Forelimb muscle (tissue), 1 donor: Measurements from ENCODE around the gene SULT2B1. TPM values are rescaled to one million over a fixed set of nuclear protein-coding genes. Genes with fewer than 3 reads are reported as not detected.

Experiments
- DNase-seq: peaks from one replicate; pipeline ENCODE4 v3.0.0-alpha.2; 2013; ENCODE audit warnings: low read depth
- polyA plus RNA-seq: library from polyadenylated mRNA; unstranded; fragments of 120-200 nt; gene quantifications from one replicate; pipeline ENCODE4 v1.2.1, GENCODE V29; 2013; ENCODE audit not compliant: insufficient read length

Gene SULT2B1
- polyA plus RNA-seq, 1 donor, result 0.10 TPM

- no peak for DNase-seq
Observed at GRCh38 chr19:48600679-48601417, 48.9 kb downstream of the SULT2B1 start.

- no peak for DNase-seq
Observed at GRCh38 chr19:48603001-48603400, 51.0 kb downstream of the SULT2B1 start.

GRCh38 chr19:48603449-48603848 lies 51.5 kb downstream of the SULT2B1 start:
- no peak for DNase-seq

DNA sequence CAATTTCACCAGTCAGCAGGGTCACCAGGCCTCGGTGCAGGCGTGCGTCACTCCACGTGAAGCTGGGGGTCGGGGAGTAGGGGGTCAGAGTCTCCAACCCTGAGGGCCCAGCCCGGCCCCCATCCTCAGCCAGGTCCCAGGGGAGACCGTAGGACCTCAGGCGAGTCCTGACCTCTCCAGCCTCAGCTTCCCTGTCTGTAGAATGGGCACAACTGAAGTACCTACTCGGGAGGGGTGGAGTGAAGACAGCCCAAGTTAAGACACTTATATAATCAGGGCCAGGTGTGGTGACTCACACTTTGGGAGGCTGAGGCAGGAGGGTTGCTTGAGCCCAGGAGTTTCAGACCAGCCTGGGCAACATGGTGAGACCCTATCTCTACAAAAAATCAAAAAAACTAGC lies 51.9 kb downstream of the SULT2B1 start:
- DNase-seq, result no peak

GRCh38 chr19:48606463-48607358 lies 54.7 kb downstream of the SULT2B1 start, which contains the start of gene SPACA4:
TSS of gene SPACA4 (plus strand) at chr19:48606742. CDS start at chr19:48606979, 237 bp downstream.
- DNase-seq, result no peak

DNA sequence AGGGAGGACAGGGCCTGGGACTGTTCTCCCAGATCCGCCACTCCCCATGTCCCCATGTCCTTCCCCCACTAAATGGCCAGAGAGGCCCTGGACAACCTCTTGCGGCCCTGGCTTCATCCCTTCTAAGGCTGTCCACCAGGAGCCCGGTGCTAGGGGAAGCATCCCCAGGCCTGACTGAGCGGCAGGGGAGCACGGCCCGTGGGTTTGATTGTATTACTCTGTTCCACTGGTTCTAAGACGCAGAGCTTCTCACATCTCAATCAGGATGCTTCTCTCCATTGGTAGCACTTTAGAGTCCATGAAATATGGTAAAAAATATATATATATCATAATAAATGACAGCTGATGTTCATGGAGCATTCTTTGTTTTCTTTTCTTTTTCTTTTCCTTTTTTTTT lies 55.4 kb downstream of the SULT2B1 start:
- DNase-seq, result no peak

GRCh38 chr19:48608798-48609263 lies 56.9 kb downstream of the SULT2B1 start:
- no peak for DNase-seq

DNA sequence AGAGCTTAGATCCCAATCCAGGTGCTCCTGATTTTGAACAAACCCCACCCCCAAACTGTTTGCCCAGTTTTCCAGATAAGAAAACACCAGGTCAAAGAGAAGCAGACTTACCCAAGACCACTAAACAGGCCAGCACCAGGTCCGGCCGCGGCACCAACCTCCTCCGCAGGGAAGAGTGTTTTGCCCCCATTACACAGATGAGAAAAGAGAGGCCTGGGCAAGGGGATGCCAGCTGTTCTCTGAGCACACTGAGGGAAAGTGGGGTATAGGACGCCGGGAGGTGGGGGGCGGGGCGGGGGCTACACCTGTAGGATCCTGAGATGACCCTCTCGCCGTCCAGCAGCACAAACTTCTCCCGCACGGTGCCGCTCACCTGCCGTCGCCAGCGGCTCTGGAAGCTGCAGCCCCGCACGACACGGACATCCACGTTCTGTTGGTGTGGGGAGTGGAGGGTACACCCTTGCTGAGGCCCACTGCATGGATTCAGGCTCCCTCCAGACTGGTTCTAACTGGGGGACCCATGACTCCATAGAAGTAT lies 57.7 kb downstream of the SULT2B1 start:
- DNase-seq, result no peak

DNA sequence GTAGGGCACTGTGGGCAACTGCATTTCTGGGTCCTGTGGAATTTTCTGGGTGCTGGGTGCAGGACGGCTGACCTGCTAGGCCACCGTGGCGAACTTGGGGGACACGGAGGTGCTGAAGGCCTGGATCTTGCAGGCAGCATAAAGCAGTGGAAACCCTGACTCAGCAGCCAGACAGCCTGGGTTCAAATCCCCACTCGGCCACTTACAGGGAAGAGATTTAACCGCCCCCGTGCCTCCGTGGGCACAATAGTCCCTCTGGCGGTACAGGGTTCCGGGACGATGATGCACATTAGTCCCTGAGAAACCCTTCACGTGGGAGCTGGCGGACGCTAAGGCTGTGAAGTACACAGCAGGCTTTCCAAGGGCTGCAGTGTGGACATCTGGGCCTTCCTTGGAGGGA lies 59.9 kb downstream of the SULT2B1 start:
- no peak for DNase-seq

GRCh38 chr19:48613024-48613851 lies 61.3 kb downstream of the SULT2B1 start:
- DNase-seq, result no peak

GRCh38 chr19:48613852-48614435 lies 62.0 kb downstream of the SULT2B1 start:
- DNase-seq, result no peak

DNA sequence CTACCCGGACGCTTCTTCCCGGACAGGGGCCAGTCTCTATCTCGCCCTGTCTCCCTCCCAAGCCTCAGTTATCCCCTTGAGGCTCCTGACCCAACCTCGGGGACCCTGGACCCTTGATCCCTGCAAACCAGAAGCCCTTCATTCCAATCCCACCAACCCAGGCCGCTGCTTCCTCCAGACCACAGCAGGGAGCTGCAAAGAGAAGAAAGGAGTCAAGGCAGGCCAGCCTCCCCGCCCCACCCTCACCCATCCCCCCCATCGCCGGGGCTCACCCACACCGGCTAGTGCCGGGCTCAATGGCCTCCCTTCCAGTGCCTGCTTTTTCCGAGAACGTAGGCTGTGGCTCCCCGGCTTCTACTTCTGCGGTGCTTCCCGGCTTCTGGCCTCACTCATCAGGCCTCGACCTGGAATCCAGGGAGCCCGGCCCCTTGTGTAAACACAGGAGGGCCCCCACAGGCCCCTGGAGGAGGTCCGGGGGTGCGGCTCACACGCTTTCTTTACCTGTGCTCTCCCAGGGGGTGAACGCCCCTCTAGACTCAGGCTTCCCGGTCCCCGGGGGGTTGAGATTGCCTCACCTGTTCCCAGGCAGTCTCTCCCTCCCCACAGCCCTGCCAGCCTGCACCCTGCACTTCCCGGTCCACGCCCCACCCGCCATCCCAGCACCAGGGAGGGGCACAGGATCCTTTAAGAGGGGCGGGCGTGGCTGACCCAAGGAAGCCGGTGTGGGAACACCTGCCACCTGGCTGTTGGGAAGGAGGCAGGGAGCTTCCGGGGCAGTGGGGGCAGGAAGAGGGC lies 62.7 kb downstream of the SULT2B1 start, which contains the start of gene FAM83E:
TSS of gene FAM83E (minus strand) at position 641 of the 795 bp plus-strand sequence. CDS start 1,704 bp downstream, outside the sequence.
- DNase-seq, result no peak

DNA sequence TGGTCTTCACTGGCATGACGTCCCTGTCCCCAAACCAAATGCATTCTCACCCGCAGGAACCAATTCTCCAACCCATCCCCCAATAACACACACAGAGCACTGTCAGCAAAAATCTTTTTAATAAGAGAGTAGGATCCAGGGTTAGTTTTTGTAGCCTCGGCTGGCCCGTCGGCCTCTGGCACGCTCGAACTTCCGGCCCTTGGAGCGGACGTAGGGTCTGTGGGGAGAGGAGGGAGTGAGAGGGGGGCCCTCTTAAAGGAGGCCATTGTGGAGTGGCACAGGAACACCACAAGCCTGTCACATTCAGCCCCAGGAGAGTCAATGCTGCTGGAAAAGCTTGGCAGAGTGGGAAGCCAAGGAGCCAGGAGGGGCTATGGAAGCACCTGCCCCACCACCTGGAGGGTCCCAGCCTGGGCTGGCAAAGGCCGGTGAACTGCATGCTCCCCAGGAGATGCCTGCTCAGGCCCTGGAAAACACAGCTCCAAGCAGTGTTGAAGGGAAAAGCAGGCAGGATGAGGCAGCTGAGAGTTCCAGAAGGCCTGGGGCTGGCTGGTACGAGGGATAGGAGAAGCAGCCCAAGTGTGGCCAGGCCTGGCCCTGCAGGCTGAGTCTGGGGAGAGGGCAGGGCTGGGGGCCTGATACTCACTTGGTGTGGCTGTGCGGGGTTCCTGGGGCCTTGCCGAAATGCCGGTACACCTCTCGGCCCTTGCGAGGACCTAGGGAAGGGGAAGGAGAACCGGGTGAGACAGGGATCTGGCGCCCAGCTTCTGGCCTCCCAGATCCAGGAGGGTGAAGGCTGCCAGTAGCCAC lies 63.5 kb downstream of the SULT2B1 start:
- no peak for DNase-seq

DNA sequence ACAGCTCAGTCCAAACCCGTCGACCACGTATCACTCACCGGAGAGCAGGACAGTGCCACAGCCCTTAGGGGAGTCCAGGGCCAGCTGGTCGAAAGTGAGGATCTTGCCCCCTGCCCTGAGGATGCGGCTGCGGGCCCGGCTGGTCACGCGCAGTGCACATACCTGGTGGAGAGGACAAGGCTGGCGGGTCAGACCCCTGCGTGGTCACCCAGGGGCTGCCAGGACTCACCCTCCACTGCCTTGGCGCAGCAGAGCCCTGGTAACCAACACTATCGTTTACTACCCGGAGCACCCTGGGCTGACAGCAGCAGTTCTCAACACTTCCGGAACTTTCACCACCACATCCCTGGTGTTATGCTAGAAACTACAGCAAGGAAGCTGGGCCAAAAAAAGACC lies 64.1 kb downstream of the SULT2B1 start:
- no peak for DNase-seq

DNA sequence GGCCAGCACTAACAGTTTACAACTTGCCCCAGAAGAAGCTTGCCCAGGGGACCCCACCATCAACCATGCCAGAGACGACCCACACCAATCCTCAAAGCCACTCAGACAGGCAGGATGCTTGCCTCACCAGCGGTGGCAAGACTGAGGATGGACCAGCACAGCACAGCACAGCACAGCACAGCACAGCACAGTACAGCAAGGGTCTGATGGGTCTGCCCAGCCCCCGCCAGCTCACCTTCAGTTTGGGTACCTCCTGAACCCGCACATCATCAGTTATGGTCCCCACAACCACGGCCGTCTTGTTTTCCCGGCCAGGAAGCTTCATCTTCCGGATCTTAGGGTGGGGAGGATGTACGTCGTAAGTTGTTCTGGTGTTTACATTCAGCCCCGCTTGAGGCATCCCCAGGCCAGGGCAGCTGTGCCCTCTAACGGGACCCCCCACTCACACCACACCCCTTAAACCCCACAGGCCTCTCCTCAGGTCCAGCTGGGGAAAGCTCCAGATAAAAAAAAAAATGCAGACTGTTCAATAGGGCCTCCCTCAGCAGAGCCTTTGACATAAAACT lies 64.6 kb downstream of the SULT2B1 start:
- DNase-seq, result no peak

DNA sequence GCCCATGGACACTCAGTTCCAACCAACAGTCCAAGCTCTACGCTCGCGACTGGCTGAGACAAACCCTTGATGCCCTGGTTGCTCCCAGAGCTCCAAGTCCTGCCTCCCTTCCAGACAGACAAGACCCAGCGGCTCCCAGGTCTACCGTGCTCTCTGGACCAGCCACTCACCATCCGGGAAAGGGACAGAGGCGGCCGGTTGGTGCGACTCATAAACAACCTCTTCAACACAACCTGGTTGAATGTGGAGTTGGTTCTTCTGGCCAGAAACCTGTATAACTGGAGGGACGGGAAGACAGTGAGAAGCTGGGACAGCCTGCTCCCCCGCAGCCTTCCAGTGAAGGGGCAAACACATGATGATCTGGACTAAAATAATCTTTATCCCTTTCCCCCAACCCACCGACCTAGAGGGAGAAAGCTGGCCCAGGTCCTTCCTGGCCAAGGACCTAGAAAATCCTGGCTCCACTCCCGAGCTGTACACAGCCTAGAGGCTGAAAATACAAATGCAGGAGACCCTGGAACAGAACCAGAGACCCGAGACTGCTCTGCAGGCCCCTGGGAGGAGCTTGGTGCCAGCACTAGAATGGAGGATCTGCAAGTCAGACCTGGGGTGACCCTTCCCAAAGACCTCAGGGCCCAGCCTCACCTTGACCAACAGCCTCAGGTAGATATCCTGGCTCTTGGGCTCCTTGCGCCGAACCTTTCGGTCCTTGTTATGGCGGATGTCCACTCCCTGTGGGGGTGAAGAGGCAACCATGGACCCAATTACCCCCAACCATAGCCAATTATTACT lies 65.4 kb downstream of the SULT2B1 start:
- no peak for DNase-seq

DNA sequence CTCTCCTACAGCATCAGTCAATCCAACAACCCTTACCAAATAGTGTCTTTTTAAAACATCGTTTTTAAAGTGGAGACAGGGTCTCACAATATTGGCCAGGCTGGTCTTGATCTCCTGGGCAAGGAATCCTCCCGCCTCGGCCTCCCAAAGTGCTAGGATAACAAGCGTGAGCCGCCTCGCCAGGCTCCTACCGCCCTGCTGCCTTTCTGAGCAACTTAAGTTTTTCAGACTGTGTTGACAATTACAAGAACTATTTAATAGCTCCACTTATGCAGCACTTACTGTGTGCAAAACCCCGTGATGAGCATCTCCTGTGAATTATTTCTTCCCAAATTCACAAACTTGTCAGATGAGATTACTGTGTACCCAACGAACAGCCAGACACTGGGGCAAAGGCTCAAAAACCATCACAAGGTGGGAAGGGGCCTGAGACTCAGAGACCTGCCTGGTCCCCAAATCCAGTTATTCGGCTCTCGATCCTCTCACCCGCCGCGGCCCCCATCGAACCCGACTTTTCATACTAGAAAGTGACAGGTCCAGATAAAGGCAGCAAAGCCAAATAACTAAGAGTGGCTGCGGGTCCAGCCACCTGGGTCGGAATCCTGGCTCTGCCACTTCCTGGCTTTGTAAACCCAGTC lies 66.4 kb downstream of the SULT2B1 start:
- no peak for DNase-seq
